ENCODE data around the gene HHIP.

The HHIP gene

DNA sequence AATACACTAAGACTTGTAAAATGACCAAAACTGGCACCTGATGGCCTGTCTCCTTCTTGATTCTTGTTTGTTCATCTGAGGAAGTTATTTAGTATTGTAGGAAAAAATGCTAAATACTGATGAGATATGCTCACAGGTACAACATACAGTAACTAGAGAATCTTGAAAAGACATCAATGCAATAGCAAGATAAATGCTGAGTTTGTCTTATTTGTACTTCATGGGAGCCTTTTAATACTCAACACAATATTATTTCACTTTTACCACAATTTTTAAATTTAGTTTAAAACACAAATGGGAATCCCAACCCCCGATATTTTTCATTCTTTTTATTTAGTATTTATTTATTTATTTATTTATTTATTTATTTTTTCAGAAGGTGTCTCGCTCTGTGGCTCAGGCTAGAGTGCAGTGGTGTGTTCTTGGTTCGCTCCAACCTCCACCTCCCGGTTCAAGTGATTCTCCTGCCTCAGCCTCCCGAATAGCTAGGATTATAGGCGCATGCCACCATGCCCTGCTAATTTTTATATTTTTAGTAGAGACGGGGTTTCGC lies 12.1 kb downstream of the HHIP start:
- no peak for DNase-seq (ENCODE audit: low spot score)

DNA sequence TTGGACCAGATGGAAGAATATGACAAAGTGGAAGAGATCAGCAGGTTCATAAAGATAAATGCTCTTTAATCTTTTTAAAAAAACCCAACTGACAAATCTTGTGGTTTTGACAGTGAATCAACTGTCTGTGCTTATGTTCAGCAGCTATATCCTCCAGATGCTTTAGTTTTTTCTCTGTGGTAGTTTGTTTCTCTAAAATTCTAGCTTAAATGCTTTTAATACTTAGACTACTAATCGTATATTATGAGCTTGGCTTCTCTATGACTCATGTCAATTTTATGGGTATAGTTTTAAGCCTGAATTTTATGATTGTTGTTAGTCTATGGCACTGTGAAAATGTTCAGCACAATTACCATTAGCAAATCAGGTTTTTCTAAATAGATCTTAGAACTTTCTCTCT lies 12.9 kb downstream of the HHIP start:
- DNase-seq (ENCODE audit: low spot score) = no peak

DNA sequence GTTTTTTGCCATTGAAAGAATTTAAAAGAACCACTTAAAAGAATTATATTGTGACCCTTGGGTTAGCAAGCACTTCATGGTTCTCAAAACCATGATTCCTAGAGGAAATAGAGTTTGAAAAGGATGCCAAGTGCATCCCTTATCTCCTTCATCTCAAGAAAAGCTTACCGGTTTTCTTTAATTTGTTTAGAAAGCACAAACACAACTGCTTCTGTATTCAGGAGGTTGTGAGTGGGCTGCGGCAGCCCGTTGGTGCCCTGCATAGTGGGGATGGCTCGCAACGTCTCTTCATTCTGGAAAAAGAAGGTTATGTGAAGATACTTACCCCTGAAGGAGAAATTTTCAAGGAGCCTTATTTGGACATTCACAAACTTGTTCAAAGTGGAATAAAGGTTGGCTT lies 13.5 kb downstream of the HHIP start:
- DNase-seq (ENCODE audit: low spot score) = no peak

DNA sequence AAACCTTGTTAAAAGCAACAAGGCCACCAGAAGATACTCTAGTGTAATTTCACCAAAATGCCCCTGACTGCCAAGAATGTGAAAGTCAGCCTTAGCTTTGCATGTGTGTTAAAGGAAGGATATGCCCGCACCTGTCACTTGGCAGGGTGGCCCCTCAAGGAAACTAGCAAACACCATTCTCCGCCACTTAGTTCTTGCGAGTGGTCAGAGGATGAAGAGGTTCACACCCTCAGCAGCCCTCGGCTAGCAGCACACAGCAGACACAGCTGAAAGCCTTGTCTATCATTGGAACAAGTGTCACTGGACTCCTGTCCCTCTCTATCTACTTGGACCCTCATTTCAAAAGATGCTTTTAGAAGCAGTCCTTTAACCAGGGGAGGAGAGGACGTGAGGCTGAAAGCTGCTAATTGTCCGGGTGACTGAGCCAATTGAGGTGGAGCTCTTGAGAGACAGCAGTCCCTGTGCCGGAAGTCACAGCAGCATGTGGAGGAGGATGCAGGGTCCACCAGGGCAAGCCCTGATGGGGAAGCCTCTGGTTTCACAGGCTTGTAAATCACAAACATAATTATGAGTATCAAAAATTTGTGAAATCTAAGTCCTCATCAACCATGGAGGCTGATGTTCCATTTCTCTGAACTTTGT lies 18.0 kb downstream of the HHIP start:
- DNase-seq (ENCODE audit: low spot score) = no peak

DNA sequence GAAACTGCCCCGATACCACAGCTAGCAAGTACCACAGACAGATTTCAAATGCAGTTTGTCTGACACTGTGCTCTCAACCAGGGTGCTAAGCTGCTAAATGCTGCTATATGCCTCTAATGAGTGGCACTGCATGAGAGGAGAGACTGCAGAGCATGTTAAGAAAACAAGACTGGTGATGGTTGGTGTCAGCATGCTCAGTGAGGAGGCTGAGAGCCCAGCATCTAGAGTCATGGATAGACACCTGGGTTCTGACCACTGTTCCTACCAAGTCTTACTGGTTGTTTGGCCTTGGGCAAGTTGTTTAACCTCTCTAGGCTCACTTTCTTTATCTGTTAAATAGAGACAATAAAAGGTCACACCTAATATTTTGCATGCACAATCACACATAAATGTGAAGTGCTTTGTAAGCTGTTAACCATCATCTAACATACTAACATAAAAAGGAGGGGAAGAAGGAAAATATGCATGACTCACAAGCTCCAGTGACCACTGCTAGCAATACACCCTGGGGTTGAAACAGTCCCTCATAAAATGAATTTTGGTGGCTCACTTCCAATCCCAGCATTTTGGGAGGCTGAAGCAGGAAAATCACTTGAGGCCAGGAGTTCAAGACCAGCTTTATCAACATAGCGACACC lies 20.7 kb downstream of the HHIP start:
- DNase-seq (ENCODE audit: low spot score) = peak; percentile 36

DNA sequence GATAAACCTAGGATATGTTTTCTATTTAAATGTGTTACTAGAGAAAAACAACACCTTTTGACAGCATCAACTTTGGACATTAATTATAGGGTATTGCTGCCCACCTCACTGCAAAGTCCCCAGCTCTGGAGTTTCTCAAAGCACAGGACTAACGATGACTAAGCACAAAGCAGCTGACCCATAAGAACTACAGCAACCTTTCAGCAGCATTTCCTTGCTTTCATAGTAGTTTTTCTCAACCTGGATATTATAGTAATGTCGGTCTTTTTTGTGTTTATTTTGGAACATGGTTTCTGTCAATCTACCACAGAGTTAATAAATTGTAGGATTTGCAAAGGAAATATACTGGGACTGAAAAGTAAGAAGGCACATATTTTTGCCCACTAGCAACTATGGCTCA lies 21.5 kb downstream of the HHIP start:
- DNase-seq (ENCODE audit: low spot score) = no peak

DNA sequence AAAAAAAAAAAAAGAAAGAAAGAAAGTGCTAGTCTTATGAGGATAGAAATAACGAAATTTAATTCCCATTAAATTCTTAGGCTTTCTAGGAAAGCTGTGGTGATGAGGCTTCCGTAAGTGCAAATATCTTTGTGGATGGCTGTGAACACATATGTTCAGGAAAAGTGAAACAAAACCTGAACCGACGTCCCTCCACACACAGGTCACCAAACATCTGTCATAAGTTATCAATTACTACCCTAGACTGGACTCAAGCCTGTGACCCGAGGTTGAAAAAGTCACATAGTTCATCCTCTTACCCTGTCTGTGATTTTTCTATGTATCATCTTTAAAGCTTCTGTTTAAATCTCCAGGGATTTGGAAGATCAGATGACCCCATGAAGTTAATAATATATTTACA lies 24.8 kb downstream of the HHIP start:
- DNase-seq (ENCODE audit: low spot score) = no peak

DNA sequence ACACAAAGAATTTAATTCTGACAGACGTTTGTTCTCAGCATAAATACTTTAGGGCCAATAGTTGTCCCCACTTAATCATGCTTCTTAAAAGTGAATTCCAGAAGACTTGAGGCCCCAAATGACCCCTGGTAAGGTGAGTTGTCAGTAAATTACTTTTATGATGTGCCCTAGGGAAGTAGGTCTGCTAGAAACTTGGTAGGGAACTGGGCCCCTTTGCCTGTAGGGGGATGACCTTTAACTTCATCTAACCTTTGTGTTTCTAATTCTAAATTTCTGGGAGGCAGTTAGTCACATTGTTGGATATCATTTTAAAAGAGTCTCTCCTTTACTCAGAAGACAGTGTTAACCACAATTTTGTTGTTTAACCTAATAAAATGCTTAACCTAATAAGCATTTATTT lies 28.8 kb downstream of the HHIP start:
- no peak for DNase-seq (ENCODE audit: low spot score)

DNA sequence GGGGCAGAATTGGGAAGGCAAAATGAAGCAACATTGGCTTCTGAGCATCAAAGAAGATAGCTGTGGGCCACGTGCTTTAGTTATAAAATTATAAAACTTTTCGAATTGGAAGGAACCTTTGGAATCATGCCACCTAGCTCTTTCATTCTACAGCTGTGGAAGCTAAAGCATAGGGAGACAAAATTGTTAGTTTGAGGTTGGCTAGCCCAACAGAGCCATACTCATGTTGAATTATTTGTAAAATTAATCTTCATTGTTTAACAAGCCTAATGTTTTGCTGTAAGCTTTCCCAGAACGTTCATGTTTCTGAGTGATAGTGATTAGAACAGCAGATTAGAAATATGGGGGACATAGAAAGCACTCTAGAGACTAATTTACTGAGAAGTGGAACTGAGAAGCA lies 35.9 kb downstream of the HHIP start:
- no peak for DNase-seq (ENCODE audit: low spot score)

DNA sequence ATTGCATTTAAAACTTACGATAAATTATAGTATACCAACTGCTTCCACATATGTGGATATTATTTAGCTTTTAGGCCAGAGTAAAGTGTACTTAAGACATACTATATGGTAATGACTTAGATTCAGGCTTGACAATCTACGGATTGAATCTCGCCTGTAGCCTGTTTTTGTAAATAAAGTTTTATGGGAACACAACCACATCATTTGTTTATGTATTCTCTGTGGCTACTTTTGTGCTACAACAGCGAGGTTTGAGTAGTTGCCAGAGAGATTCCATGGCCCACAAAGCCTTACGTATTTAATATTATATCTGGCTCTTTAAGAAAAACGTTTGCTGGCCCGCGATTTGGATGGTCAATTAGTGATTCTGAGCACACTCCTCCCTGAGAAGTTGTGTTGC lies 37.6 kb downstream of the HHIP start:
- no peak for DNase-seq (ENCODE audit: low spot score)

DNA sequence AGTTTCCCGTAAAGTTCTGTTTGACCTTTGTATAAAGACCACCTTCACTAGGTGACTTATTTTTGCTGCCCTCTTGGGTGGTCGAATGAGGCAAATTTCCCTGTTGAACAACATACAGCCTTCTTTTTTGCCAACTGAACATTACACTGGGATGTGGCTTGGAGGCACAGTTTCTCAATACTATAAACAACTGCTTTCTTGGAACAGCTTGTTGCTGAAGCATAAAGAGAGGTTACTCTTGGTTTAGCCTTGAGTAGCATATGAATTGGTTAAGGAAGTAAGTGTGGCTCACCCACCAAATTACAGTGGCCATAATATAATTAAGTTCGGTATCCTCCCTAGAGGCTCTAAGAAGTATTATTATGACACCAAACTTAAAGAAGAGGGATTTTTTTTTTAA lies 40.0 kb downstream of the HHIP start:
- no peak for DNase-seq (ENCODE audit: low spot score)

DNA sequence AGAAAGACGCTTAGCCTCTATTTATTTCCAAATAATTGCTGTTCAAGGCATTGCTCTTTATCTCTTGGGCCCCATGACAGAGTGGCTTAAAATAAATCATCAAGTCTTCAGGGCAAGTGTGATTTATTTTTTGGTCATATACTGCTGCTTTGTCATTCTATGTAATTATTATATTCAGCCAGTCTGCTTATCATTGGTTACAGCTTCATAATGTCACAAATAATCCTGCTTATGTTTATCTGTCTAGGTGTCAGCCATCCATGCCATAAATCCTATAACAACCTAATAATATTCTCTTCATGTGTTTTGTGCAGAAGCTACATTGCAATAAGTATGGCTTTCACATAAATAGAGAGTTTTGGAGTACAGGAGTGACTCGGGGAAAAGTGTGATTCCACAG lies 41.0 kb downstream of the HHIP start:
- no peak for DNase-seq (ENCODE audit: low spot score)

DNA sequence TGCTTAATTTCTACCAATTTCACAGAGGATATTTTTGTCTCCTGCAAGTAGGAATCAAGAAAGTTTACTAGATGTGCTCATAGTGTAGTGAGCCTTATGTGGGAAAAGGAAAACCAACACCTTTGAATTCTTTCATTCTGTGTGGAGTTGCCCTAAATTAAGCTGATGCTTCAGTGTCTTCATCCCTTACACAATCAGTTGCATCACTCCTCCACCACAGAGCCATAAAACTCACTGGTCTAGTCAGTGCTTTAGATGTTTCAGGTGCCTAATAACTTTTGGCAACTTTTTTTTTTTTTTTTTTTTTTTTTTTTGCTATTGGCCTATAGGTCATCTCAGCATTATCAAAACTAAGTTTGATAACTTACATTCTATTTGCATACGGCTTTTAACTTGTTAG lies 41.5 kb downstream of the HHIP start:
- no peak for DNase-seq (ENCODE audit: low spot score)

DNA sequence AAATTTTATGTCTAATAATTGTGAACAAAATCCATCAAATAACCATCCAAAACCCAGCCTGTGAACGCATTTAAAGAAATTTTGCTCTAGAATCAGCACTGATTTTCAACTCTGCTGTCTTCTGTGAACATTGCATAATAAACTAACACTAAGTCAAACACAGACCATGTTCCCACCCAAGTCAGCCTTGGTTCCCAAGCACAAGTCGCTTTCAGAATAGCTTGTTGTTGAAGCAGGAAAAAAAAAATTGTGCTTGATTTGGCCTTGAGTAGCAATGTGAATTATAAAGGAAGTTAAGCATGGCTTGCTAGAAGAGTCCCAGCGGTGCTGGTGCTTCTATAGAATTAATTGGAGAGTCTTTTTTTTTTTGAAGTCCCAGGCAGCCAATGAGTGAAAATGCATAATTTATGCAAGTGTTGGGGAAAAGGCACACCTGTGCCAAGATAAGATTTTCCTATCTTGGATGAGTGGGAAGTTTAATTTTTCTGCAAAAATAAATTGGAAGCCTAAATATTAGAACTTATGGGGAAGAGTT lies 42.1 kb downstream of the HHIP start:
- DNase-seq (ENCODE audit: low spot score) = no peak

DNA sequence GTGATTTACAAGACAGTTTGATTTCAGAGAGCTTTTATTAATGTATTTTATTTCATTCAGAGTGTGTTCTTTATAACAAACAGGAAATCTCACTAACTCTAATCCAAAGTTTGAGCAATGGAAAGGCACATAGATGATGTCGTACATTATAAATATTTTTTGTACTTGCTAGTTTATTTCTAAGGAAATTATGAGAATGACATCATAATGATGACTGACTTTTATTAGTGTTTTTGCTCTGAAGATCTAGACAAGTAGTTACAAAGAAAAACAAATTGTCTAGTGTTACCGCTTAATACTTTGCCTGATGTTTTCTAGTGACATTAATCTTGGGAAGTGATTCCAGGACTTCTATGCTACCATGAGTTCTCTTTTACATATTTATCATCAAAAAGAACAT lies 43.2 kb downstream of the HHIP start:
- DNase-seq (ENCODE audit: low spot score) = no peak

DNA sequence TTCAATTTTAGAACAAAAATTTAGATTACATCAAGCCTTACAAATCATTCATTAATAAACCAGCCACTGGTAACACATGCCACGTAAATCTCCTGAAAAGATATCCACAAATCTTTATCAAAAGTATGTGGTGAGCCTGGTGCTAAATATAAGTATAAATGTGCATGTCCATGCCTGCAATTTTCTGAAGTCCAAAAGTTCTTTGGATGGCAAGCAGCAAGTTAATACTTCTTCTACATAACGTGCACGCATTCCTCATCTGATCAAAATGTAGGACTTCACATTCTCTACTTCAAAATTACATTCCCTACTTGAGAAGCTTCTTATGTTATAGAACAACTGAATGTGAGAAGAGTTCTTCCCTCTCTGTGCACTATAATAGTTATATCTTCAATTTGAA lies 49.8 kb downstream of the HHIP start:
- no peak for DNase-seq (ENCODE audit: low spot score)

DNA sequence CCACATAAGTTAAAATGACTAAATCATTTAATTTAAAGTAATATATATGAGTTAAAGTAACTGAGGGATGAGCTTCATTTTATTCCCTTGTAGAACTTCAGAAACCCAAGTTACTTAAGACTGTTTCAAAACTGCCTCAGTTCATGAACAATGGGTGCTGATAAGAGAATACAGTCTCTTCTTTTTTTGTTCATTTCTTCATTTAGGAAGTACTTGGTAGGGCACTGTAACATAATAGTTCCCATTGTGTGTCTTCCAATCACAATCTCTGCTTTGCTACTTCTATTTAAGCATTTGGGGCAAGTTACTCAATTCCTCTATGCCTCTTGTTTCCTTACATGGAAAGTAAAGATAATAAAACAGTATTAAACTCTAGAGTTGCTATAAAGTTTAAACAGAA lies 50.4 kb downstream of the HHIP start:
- no peak for DNase-seq (ENCODE audit: low spot score)

DNA sequence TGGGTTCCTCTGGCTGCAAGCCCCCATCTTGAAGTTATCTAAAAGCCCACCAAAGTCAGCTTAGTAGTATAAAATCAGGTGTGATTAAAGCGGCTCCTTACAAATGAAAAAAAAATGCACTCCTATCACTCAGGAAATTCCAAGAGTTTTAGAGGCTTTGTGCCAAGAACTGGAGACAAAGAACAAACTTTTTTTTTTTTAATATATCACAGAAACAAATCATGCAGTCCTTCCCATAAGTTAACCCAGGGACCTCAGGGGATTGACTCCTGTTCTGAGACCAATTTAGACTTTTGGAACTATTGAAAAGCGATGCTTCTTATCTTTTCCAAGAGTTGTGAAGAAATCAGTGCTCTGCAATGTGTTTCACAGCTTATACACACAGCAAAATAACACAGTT lies 53.6 kb downstream of the HHIP start:
- DNase-seq (ENCODE audit: low spot score) = no peak

DNA sequence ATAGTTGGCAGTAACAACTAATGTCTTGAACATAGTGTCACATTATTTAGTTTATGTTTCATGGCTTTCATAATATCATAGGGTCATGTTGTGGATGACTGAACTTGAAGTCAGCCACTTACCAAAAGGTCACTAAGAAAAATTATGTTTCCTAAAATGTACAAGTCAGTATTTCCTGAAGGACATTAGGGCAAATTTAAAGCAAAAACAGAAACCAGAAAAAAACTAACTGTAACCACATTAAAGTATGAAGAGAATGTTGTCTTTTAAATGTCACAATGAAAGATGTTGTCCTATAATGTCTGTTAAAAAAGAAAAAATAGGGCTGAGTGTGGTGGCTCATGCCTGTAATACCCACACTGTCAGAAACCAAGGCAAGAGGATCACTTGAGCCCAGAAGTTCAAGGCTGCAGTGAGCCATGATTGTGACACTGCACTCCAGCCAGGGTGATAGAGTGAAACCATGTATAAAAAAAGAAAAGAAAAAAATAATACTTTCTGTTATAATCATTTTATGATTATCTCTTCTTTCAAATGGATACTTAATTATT lies 55.8 kb downstream of the HHIP start:
- DNase-seq (ENCODE audit: low spot score) = no peak

DNA sequence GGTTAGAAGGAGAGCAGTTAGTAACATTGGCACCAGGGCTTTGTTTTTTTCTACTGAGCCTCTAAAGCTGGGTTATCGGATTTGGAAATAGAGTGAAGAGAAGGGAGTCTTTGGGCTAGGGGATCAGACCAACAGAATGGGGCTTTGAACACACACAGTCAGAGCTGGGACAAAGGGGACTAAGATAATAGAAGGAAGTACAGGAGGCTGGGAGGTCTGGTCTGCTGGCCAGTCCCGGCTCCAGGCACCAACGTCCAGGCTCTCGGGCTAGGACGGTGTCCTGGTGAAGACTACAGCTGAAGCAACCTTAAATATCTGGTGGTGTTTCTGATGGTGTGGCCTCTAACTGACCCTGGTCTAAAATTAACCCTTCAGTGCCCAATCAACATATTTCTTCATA lies 57.5 kb downstream of the HHIP start:
- DNase-seq (ENCODE audit: low spot score) = no peak

DNA sequence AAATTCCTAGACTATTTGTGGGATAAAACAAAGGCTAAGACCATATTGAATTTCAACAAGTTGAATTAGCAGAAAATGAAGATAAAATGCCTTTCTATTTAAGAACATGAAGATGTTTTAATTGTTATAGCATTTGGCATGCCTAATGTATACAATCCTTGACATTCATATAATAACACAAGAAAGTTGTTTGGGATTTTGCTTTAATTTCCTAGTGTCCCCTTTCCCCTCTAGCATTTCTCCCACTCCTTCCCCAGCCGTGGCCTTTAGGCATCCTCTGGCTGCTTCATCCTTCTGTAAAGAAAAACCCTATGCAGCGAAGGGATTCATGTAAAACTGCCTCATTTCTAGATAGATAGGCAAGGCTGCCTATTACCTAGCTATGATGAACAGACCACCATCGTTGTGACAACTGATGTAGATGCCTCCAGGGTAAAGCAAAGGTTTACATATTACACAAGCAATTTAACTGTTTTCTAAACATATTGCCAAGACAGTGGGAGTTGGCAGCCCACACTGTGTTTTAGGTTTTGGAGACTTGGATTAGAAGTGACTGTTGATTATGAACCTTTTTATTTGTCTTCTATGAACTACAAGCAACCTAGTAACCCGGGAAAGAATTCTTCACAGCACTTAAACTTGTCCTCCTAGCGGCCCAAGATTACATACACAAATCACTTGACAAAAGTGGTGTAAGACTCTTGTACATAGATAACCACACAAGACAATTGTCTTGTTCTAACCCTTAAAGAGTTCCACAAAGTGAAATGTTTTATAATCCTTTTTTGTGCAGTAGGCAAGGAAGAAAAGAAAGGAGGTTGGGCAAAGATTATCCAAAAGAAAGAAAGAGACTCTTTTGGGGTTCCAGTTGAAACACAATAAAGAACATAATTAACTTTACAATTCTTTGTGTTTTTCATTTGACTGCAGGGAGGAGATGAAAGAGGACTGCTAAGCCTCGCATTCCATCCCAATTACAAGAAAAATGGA lies 59.9 kb downstream of the HHIP start:
- DNase-seq (ENCODE audit: low spot score) = no peak

DNA sequence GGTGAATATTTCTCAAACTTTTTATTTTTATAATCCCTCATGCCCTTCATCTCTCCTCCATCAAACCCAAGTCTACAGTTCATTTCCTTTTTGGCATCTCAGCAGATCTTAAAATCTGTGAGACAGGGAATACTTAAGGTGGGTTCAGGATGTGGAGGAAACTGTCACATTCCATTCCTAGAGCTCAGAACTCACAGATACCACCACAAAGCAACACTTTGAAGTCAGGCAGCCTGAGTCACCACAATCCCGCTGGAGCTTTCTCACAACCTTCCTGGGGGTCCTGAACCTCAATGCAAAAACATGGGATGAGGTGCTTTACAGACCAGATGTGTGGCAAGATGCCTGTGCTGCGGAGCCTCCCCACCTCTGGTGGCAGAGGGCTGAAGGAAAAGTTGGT lies 63.2 kb downstream of the HHIP start:
- no peak for DNase-seq (ENCODE audit: low spot score)

All from hepatic stellate cell (primary cell).